Effector memory CD8-positive, alpha-beta T cell (primary cell): ENCODE data around the gene HAND2.
A peak's percentile ranks its signal among the peaks of the same experiment; 100 is the strongest.

ENCODE experiments used
- ATAC-seq: fragments of 150-1000 bp; cut with Tn5 transposase; replicated peaks from 2 replicates; pipeline ENCODE4 v1.10.0; 2021; ENCODE audit warnings: mild to moderate bottlenecking, moderate library complexity
- DNase-seq, 3 experiments: peaks; one replicate each; pipeline ENCODE4 v3.0.0; 2021
- H3K27ac Mint-ChIP-seq, 2 donors: one replicate each; pipeline ENCODE4 v1.8.0; 2022; ENCODE audit warnings: mild to moderate bottlenecking in 2 of 2, mixed read lengths in 2 of 2, moderate library complexity in 2 of 2
- H3K27me3 Mint-ChIP-seq, 2 donors: one replicate each; pipeline ENCODE4 v1.8.0; 2022; ENCODE audit warnings: mixed read lengths in 2 of 2
- H3K36me3 Mint-ChIP-seq: one replicate; pipeline ENCODE4 v1.8.0; 2022; ENCODE audit warnings: mild to moderate bottlenecking, moderate library complexity, mixed read lengths; ENCODE audit not compliant: insufficient read depth
- H3K4me1 Mint-ChIP-seq, 2 donors: one replicate each; pipeline ENCODE4 v1.8.0; 2022; ENCODE audit warnings: low read depth in 2 of 2, mixed read lengths in 2 of 2
- H3K4me3 Mint-ChIP-seq, 2 donors: one replicate each; pipeline ENCODE4 v1.8.0; 2022; ENCODE audit warnings: mild to moderate bottlenecking in 2 of 2, mixed read lengths in 2 of 2, moderate library complexity in 2 of 2
- H3K9me3 Mint-ChIP-seq, 2 donors: one replicate each; pipeline ENCODE4 v1.8.0; 2022; ENCODE audit warnings: mixed read lengths in 2 of 2

HAND2 gene

DNA sequence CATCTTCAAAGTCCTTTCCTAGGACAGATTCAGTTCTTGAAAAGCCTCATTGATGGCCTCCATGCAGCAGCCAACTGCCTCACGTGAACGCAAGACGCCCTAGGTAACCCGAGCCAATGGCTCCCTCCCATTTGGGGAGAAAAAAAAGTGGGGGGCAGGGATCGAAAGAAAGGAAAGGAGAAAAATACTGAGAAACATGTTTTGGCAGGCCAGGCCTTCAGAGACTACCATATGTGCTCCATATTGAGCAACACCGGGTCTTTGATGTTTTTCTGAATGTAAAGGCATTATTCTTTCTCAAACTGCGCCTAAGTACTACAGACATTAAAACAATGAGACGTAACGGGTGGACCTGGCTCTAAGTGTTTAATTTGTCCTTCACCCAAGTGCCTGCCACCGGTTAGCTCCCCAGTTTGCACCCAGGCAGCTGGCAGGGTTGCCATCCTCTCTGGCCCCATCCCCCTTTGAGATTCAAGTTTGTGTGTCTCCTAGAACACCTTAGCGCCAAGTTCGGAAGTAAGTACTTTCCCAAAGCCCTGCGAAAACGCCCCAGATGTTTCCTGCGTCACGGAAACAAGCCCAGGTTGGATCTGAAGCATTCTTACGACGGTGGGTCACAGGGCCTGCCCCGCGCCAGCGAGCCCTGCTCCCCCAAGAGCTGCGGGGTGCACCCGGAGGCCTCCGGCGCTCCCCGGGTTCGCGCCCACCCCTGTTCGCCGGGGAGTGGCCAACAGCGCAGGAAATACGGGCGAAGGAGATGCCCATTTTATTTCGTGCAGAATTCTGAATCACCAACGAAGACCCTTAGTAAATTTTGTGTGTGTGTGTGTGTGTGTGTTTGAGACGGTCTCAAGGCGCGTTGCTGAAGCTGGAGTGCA is 30.1 kb downstream of the HAND2 start:
- no peak overlapping the region for H3K27ac Mint-ChIP-seq
- H3K9me3 Mint-ChIP-seq, result no peaks in the 10 kb centered on the region
- ATAC-seq (no peak), DNase-seq (no peak)
- peaks cover 57 to 92% of the 10 kb centered on the region in 2 donors for H3K27me3 Mint-ChIP-seq
- no peak overlapping the region for H3K4me3 Mint-ChIP-seq
- peaks cover 0 to 3% of the 10 kb centered on the region in 2 donors for H3K4me1 Mint-ChIP-seq
- peaks cover 4% of the 10 kb centered on the region for H3K36me3 Mint-ChIP-seq

DNA sequence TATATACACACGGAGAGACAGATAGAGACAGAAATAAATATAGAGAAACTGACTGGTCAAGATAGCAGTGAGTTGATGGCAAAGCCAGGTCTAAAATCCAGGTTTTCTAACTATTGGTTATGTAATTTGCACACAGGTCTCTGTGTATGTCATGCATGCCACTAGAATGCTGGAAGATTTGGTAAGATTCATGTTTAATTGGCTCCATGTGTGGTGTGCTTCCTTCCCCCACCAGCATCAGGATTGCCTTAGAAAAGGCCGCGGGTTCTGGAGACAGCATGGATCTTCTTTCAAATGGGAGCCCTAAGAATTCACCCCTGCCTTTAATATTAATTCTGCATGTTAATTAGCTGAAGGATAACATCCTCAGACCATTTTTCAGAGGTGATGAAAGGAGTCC is 31.3 kb downstream of the HAND2 start:
- ATAC-seq (no peak), DNase-seq (no peak)
- Mint-ChIP-seq H3K36me3 (peaks cover 4% of the 10 kb centered on the region), H3K9me3 (no peaks in the 10 kb centered on the region), H3K27ac (no peak overlapping the region), H3K27me3 (peaks cover 46 to 90% of the 10 kb centered on the region in 2 donors), H3K4me1 (peaks cover 9 to 11% of the 10 kb centered on the region in 2 donors), H3K4me3 (no peak overlapping the region)

DNA sequence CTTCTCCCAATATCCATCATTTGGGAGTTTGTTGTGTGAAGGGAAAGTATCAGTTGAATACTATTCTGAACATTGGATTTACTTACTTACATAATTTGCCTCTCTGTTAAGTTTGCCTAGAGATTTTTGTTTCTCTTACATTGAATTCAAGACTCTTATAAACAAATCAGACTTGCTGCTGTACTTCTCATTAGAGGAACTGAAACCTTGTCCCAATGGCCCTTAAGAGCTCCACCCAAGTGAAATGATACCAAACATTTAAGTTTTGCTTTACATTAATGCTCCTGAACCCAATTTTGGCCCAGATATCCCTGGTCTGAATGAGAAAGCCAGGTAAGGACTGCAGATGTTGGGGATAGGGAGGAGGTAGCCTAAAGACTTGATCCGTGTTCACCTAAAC is 32.0 kb downstream of the HAND2 start:
- Mint-ChIP-seq H3K27ac (no peak overlapping the region), H3K36me3 (peaks cover 3% of the 10 kb centered on the region), H3K4me3 (no peak overlapping the region), H3K4me1 (peaks cover 12 to 13% of the 10 kb centered on the region in 2 donors), H3K27me3 (peaks cover 44 to 85% of the 10 kb centered on the region in 2 donors), H3K9me3 (no peaks in the 10 kb centered on the region)
- no peak for ATAC-seq
- no peak for DNase-seq

DNA sequence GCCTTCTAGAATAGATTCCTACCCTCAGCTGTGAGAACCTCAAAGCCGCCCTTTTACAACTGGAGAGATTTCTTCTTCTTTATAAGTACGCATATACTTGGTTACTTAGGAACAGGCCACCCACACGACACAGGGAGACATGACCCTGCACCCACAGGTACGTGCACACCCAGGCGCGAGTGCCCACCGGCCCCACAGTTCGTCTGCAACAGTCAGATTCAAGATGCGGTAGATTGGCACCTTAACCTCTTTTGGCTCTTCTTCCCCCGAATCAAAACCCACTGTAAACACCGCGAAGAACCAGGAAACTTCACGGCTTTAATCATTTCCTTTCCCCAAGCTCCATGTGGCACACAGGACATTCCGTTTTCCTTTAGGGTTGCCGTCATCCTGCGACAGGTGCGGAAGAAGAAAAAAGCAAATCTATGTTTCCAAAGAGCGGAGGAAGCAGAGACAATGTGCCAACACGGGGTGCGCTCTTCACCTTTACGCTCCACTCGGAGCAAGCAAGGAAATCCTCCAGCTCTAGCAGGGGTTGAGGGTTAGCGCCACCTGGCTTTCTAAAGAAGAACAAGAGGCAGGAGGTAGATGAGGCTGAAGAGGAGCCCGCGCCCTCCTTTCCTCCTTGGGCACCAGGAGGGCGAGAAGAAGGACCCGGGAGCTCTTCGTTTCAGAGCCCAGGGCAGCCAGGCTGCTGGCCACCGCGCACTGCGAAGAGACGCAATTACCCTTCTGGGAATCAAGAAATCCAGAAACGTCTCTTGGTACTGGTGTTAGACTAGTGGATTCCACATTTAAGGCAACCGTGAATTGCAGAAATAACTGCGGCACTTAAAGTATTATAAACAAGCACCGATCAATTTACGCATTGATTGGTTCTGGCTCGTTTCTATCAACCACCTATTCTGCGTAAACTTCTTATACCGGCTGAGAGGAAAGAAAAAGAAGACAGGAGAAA is 35.7 kb downstream of the HAND2 start:
- DNase-seq, result peak; percentile 37 to 44 (median 42)
- Mint-ChIP-seq H3K27ac (peak overlapping the region in 1 of 2 donors; percentile 9), H3K4me3 (peak overlapping the region; percentile 75 to 81)

DNA sequence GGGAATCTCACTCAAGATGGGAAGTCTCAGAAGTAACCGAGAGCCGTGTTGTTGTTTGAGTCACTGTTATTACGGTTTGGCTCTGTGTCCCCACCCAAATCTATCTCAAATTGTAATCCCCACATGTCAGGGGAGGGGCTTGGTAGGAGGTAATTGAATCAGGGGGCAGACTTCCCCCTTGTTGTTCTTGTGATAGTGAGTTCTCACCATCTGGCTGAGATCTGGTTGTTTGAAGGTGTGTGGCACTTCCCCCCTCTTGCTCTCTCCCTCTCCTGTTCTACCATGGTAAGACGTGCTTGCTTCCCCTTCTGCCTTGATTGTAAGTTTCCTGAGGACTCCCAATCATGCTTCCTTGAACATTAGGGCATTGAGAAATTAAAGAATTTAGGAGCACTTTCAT is 37.0 kb downstream of the HAND2 start:
- no peak for DNase-seq
- H3K9me3 Mint-ChIP-seq, result no peaks in the 10 kb centered on the region
- peaks cover 14 to 19% of the 10 kb centered on the region in 2 donors for H3K4me1 Mint-ChIP-seq
- ATAC-seq, result no peak
- no peaks in the 10 kb centered on the region for H3K36me3 Mint-ChIP-seq
- no peak overlapping the region for H3K4me3 Mint-ChIP-seq
- H3K27me3 Mint-ChIP-seq, result peaks cover 27 to 50% of the 10 kb centered on the region in 2 donors
- no peak overlapping the region for H3K27ac Mint-ChIP-seq

More for the DNA sequence above, 35.7 kb downstream of the HAND2 start:
- peaks cover 27 to 61% of the 10 kb centered on the region in 2 donors for H3K27me3 Mint-ChIP-seq
- peak; percentile 97 for ATAC-seq
- peaks cover 14 to 19% of the 10 kb centered on the region in 2 donors for H3K4me1 Mint-ChIP-seq
- H3K9me3 Mint-ChIP-seq, result no peaks in the 10 kb centered on the region
- no peaks in the 10 kb centered on the region for H3K36me3 Mint-ChIP-seq

DNA sequence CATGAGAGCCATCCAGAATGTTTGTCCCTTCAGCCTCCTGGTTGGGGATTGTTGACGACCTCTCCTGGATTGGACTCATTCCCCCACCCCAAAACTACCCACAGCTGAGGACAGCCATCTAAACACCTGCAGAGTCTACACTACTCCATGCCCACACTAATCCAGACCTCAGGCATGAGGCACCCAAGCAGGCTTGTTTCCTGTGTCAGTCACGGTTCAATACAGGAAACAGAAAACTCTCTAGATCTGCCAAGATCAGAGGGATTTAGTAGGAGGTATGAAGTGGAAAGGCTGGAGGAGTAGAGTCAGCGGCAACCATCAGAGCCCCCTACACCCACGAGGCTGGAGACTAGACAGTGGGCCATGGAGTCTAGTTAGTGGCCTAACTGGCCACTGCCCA is 37.7 kb downstream of the HAND2 start:
- ATAC-seq, result no peak
- H3K9me3 Mint-ChIP-seq, result no peaks in the 10 kb centered on the region
- H3K4me3 Mint-ChIP-seq, result no peak overlapping the region
- H3K27me3 Mint-ChIP-seq, result peaks cover 26 to 43% of the 10 kb centered on the region in 2 donors
- H3K27ac Mint-ChIP-seq, result no peak overlapping the region
- peaks cover 14 to 19% of the 10 kb centered on the region in 2 donors for H3K4me1 Mint-ChIP-seq
- no peak for DNase-seq
- no peaks in the 10 kb centered on the region for H3K36me3 Mint-ChIP-seq

DNA sequence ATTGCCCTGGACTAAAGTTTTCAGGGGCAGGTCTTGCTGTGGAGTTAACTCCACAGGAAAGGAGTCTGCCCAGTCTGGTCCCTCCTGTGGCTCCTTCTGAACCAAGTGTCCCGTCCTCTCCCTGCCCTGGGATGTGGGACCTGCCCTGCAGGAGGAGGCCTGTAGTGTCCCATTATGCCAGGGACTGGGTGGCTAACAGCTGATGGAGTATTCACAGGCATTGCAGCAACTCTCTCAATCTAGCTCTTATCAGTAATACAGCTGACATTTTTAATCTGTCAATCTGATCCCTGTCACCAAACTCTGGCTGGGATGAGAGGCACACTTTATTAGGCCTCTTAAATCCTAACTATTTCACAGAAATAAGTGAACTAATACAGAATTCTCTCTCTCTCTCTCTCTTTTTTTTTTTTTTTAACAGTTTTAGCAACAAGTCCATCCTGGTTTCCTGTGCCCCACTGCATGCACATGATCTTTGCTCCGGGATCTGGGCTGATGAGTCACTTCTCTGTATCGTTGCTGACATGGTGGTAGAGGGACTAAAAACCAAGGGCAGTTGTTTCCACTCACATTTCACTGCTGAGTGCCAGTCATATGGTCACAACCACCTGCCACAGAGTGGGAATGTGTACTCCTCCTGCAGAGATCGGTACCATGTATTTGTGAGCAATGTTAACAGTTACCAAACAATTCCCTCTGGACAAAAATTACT is 39.1 kb downstream of the HAND2 start:
- ATAC-seq, result no peak
- DNase-seq, result no peak
- H3K27me3 Mint-ChIP-seq, result peaks cover 13 to 29% of the 10 kb centered on the region in 2 donors
- no peak overlapping the region for H3K4me3 Mint-ChIP-seq
- H3K4me1 Mint-ChIP-seq, result peaks cover 14 to 19% of the 10 kb centered on the region in 2 donors
- H3K9me3 Mint-ChIP-seq, result no peaks in the 10 kb centered on the region
- H3K27ac Mint-ChIP-seq, result no peak overlapping the region
- no peaks in the 10 kb centered on the region for H3K36me3 Mint-ChIP-seq

DNA sequence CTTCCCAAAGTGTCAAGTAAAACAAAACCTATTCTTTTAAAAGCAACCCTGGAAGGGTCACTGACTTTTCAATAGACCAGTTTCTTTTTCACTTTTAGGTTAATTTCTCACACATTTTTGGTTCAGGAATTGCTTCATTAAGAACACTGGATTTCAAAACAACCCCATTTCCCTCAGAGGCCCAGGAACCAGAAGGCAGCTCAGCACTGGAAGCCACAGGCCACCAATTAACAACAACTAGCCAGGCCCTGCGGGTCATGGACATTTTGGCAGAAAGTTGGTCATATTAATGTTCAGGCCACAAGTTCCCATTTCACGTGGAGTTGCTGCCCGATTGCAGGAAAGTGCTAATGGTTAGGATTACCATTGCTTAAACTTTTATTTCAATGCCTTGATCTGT is 39.8 kb downstream of the HAND2 start:
- H3K9me3 Mint-ChIP-seq, result no peaks in the 10 kb centered on the region
- no peak overlapping the region for H3K4me3 Mint-ChIP-seq
- no peak overlapping the region for H3K27ac Mint-ChIP-seq
- no peaks in the 10 kb centered on the region for H3K36me3 Mint-ChIP-seq
- no peak for ATAC-seq
- H3K4me1 Mint-ChIP-seq, result peaks cover 14 to 19% of the 10 kb centered on the region in 2 donors
- peaks cover 6 to 25% of the 10 kb centered on the region in 2 donors for H3K27me3 Mint-ChIP-seq
- DNase-seq, result no peak

DNA sequence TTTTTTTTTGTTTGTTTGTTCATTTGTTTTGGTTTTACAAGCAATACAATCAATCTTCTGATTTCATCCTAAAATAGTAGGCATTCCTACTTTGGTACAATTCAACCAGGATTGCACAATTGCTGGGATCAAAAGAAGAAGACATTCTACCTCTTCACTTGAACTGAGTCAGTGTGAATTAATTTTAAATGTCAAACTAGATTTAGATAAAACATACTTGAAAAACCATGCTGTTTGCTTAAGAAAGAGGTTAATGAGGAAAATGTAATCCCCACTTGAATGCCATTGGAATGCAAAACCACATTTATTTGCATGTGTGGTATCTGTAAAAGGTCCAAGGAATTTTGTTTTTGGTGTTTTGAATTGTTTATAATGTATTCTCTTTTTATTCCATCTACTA is 40.5 kb downstream of the HAND2 start:
- no peaks in the 10 kb centered on the region for H3K9me3 Mint-ChIP-seq
- peaks cover 11 to 16% of the 10 kb centered on the region in 2 donors for H3K4me1 Mint-ChIP-seq
- DNase-seq (no peak), ATAC-seq (no peak)
- H3K27me3 Mint-ChIP-seq, result peaks cover 6 to 23% of the 10 kb centered on the region in 2 donors
- H3K27ac Mint-ChIP-seq, result no peak overlapping the region
- H3K36me3 Mint-ChIP-seq, result no peaks in the 10 kb centered on the region
- H3K4me3 Mint-ChIP-seq, result no peak overlapping the region

DNA sequence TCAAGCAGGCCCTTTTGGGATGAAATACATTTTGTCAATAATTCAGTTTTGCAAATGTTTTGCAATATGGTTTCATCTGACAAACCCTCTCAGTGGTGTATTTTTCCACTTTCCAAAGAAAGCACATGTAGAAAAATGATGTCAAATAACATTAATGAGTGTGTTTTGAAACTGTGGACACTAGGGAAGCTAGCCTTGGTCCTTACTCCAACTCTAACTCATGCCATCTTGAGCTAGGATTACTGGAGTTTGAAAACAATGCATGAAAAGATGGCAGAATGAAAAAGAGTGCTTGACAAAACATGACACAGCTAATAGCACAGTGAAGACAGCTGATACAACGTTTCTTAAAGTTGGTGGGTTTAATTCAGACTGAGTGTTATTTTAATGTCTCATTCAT is 41.4 kb downstream of the HAND2 start:
- no peaks in the 10 kb centered on the region for H3K36me3 Mint-ChIP-seq
- H3K4me1 Mint-ChIP-seq, result peaks cover 5 to 10% of the 10 kb centered on the region in 2 donors
- peaks cover 6 to 16% of the 10 kb centered on the region in 2 donors for H3K27me3 Mint-ChIP-seq
- no peak overlapping the region for H3K27ac Mint-ChIP-seq
- H3K9me3 Mint-ChIP-seq, result no peaks in the 10 kb centered on the region
- no peak for ATAC-seq
- no peak overlapping the region for H3K4me3 Mint-ChIP-seq
- DNase-seq, result no peak

DNA sequence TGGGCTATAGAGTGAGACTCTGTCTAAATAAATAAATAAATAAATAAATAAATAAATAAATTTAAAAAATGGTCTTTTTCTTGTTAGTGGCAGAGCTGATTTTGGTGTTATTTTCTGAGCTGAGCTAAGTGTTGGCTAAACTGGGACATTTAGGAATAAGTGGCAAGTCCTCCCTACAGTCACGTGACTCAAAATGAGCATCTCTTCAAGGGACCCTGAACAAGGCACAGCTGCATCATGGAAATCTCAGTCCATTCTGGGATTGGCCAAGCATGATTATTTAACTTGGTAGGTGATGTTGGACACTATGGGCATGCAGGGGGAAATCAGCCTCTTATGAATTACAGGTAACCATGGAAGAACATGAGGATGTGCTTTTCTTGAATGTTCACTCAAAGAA is 42.0 kb downstream of the HAND2 start:
- Mint-ChIP-seq H3K9me3 (no peaks in the 10 kb centered on the region), H3K4me3 (no peak overlapping the region), H3K36me3 (no peaks in the 10 kb centered on the region), H3K4me1 (peaks cover 2 to 8% of the 10 kb centered on the region in 2 donors), H3K27me3 (peaks cover 3 to 14% of the 10 kb centered on the region in 2 donors), H3K27ac (no peak overlapping the region)
- no peak for DNase-seq
- ATAC-seq, result no peak

DNA sequence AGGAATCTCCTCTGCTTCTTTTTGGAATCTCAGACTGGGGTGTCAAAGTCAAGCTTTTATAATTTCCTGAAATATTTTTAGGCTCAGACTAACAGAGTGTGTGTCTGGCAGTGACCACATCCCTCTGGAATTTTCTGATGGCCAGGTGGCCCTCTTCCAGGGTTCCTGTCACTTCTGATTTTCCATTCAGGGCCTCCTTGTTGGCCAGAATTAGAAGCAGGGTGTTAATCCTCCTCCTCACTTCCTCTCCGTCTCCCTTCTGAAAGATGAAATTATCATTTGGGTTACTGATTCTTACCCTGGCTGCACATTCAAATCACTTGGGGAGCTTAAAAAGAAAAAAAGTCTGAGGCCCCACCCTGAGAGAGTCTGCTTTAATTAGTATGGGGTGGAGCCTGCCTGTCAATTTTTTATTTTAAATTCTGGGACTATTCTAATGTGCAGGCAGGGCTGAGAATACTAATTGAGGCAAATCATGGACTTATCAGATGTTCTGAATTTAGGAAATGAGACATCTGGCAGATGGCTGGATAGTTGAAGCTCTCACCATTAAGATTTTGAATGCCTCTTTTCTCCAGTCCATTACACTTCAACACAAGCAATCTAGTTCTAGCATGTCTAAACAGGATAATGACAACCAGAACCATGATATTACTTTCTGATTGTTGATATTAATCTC is 43.2 kb downstream of the HAND2 start:
- H3K27ac Mint-ChIP-seq, result no peak overlapping the region
- peaks cover 0 to 7% of the 10 kb centered on the region in 2 donors for H3K27me3 Mint-ChIP-seq
- ATAC-seq (no peak), DNase-seq (no peak)
- peaks cover 0 to 8% of the 10 kb centered on the region in 2 donors for H3K4me1 Mint-ChIP-seq
- H3K4me3 Mint-ChIP-seq, result no peak overlapping the region
- H3K9me3 Mint-ChIP-seq, result no peaks in the 10 kb centered on the region
- H3K36me3 Mint-ChIP-seq, result no peaks in the 10 kb centered on the region
